GM19035 (cell line): Measurements from ENCODE around the gene FNDC3B.

Source experiments
- ATAC-seq: cut with Tn5 transposase; IDR thresholded peaks from one replicate; pipeline ENCODE4 v1.9.1; 2021; ENCODE audit not compliant: unreplicated experiment

Gene FNDC3B

DNA sequence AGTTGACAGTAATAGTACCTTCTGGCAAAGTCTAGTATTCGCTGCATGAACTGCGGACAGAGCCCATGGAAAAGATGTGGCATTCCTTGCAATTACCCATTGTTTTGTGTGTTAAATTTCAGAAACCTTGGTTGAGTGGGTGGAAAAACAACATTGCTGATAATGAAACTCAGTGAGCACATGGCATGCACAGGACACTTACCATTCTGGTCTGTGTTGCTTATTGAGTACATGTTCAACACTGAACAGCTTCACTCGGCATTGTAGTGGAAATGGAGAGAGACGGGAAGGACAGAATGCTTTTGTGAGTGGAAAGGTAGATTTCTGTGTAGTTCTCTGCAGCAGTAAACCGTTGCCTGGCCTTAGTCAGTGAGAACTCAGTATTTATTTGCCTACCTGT, 165.3 kb downstream of the FNDC3B start:
- no peak for ATAC-seq

DNA sequence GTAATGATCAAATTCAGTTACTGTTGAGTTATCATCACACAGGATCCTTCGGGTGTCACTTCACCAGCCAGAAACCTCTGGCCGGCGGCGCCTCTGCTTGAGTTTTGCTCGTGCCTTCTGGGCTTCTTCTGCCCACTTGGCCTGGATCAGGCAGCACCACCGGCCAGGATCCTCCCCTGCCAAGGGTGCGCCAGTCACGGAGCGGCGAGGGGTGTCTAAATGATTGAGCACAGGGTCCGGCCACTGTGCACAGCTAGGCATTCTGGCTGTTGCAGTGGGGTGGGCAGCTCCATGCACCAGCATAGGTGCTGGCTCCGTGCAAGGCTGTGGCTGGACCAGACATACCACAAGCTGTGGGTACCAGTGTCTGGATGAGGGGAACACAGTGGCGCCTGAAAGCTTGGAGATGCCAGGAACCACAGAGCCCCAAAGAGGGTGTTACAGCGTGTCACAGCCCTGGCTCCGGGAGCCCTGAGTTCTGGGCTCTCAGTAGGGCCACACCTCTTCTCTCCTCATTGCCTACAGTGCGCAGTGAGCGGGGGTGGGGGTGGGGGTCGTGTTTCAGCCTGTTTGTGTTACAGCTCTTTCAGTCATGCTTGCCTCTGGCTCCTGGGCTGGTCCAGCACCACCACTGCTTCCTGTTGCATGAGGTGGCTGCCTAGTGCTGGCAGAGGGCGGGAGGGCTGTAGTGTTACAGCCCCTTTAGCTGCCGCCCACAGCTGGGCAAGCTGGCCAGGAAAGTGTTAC, 169.4 kb downstream of the FNDC3B start:
- ATAC-seq, result no peak

DNA sequence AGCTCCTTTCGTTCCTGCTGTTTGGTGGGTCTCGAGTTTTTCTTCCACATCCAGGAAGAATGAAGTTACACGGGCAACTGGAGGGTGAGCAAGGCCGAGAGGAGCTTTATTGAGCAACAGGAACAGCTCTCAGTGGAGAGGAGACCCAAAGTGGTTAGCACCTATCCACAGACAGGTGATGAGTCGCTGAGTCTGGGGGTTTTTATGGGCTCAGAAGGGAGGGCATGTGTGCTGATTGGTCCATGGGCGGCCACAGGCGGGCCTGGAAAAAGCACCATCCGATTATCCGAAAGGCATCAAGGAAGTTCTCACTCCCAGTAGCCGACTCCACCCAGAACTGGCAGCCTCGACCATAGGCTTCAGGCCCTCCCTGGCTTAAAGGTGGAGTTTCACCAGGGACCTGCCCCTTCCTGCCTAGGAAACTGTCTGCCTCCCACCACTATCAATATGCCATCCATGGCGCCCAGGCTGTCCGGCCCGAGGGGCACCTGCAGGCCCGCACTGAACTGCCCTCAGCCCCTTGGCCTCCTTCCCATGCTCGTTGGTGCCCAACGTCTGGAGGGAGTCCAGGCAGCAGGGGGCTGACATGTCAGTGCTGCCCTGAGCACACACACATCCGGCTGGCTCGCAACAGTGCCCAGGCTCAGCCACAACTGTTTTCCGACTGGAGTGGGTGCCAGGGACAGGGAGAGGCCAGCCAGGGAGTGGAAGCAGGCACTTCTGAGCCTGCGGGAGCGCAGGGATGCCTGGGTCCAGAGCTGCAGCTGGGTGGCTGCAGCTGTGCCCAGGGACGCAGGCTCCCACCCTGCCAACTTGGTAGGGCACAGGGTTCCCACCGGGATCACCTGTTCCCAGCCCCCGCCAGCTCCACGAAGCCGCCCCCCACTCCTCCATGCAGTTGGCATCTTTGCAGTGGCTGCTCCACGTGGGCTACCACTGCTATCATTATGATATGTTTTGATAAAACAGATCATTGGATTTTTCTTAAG, 170.2 kb downstream of the FNDC3B start:
- ATAC-seq, result no peak

DNA sequence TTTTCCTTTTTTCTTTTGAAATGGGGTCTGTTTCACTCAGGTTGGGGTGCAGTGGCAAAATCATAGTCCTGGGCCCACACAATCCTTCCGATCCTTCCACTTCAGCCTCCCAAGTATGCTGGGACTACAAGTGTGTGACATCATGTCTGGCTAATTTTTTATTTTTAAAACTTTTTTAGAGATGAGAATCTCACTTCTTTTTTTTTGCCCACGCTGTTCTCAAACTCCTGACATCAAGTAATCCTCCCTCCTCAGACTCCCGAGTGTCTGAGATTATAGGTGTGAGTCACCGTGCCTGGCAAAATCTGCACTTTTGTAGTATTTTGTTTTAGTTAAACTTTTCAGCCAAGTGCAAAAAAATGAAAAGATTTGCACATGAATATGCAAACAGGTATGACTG, 171.0 kb downstream of the FNDC3B start:
- no peak for ATAC-seq

DNA sequence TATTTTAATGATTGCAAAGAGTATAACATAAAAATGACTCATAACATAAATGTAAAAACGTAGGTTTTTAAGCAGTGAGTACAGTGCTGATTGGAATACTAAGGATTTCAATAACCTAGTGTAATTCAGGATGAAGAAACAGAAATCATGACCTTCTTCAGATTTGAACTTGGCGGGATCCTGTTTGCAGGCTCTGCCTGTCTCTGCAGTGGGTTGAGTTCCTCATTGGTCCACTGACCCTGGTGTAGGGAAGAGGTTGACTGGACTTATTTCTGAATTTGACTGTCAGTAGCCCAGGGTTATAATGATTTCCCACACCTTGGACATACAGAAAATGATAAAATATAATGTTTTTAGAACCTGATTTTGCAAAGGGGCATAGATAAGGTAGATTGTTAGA, 171.7 kb downstream of the FNDC3B start:
- ATAC-seq, result no peak

DNA sequence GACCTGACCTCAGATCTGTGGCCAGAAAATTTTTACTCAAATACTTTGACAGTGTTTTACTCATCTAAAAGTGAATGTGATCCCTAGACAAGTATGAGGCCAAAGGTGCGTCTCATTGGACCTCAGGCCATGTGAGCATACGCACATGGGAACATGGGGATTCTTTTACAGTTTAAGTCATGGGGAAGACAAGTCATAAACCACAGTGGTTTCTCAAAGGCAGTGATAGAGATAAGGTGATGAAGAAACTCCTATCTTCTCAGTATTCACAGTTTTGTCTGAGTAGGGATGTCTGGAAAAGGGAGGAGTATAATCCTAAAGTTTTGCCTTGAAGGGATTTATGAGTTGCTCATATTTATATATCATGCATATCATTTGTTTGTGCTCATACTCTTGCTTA, 173.8 kb downstream of the FNDC3B start:
- ATAC-seq, result peak; percentile 42

DNA sequence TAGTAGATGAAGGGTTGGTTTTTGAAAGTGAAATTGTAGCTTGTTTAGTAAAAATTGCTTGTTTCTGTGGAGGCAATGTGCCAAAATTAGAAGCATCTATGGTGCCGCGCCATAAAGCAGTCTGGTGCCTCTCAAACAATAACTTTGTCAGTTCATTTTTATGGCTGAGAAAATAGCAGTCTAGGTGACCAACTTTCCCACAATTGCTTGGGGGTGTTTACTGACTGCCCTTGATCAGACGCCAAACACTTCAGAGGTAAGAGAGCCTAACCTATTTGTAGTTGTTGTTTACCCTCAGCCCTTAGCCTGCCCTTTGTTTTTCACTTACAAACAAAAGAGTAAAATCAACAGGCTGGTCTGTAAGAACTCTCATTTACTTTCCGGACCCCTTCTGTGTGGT, 174.5 kb downstream of the FNDC3B start:
- ATAC-seq, result no peak

DNA sequence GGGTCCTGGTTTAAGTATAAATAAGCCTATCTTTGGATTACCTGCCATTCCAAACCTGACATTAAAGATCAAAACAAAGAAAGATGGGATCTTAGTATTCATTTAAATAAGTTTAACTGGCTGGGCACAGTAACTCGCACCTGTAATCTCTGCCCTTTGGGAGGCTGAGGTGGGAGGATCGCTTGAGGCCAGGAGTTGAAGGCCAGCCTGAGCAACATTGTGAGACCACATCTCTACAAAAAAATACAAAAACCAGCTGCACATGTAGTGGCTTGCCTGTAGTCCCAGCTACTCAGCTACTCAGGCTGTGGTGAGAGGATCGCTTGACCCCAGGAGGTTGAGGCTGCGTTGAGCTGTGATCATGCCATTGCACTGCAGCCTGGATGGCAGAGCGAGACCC, 176.9 kb downstream of the FNDC3B start:
- no peak for ATAC-seq

DNA sequence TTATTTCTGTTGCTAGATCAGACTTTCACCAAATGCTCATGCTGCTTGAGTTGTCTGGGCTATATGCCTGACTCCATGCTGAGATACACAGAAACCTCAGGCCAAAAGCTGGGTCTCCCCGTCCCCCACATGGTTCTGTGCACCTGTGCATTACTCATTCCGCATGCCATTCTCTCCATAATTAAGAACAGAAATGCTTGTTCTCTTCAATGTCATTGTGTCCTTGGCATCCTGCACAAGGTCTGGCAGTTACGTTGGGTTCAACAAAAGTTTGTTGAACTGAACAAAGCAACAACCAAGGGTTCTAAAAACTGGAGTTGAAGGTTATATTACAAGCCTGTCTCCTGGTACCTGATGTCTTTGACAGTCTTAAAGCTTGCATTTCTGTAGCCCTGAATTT, 177.5 kb downstream of the FNDC3B start:
- ATAC-seq, result no peak

DNA sequence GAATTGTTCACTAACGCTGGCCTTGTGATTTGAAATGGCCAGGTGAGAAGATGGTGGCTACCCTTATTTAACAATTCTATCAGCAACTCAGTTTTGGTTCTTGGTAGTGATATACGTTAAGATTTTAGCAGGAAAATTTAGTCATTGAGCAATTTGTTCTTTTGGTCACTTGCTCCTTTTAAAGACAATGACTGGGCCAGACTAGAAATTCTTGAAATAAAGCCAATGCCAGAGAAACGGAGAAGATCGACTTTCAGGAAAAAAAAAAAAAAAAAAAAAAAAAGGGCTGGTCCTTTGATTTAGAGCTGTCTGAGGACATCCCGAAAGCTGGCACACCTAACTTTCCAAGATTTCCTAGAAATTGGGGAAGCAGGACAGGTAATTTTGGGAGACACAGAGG, 178.5 kb downstream of the FNDC3B start:
- ATAC-seq, result no peak

DNA sequence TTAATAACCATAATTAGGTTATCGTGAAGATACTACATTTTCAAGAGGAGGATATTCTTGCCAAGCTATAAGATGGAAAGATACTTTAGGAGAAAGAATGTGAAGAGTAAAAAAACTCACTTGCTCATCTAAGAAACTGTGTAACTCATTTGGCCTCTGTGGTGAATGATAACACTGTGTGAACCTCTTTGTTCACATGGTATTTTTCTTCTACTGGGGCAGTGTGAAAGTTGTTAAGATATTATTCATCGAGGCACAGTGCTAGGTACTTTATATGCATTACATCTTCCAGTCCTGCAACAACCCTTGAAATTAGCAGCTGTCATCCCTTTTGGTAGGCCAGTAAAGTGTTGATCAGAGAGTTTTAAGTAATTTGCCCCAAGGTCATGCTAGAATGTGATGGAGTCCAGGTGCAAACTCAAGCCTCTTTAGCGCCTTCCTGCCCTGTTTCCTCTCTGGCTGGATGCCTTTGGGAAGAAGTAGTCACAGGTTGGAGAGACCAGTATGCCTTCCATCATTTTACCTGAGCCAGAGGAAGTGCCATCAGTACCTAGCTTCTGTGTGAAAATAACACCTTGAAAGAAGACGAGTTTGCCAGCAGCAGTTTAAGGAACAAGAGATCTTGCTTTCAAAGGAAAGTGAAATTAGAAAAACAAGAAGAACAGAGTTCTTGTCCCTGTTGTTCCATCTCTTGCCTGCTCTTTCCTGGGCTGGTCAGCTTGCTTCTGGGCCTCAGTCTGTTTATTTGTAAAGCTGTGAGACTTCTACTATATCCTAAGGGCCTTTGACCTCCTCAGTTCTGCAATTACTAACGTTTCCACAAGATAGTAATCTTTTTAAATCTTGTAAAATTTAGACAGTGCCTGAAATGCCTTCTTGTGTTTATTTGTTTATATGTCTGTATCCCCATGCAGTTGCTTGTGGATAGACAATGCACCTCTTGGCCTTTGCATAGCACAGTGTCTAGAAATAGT, 179.3 kb downstream of the FNDC3B start:
- ATAC-seq, result no peak

DNA sequence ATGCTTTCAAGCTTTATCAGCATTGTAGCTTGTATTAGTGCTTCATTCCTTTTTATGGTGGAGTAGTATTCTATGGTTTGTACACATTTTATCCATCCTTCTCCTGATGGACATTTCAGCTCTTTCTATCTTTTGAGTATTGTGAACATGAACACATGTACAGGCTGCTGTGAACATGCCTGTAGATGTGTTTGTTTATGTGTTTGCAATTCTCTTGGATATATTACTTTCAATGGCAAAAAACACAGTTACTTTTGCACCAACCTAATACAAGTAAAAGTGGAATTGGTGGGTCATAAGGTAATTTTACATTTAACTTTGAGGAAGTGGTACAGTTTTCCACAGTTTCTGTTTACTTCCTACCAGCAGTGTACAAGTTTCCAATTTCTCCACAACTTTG, 180.4 kb downstream of the FNDC3B start:
- no peak for ATAC-seq

DNA sequence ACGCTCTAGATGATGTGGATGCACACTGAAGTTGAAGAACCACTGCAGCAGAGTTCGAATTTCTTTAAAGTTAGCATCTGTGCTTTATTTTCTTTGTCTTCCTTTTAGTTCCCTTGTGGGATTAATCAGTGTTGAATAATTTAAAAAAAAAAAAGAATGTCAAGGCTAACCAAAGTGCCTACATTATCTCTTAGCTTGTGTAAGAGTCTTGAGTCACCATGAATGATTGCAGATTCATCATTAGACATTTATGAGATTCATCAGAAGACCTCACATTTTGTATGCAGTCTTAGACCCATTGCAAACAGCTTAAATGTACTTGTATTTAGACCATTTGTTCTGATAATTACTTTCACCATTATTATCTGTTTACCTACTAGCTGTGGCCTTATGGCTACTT, 182.2 kb downstream of the FNDC3B start:
- no peak for ATAC-seq

DNA sequence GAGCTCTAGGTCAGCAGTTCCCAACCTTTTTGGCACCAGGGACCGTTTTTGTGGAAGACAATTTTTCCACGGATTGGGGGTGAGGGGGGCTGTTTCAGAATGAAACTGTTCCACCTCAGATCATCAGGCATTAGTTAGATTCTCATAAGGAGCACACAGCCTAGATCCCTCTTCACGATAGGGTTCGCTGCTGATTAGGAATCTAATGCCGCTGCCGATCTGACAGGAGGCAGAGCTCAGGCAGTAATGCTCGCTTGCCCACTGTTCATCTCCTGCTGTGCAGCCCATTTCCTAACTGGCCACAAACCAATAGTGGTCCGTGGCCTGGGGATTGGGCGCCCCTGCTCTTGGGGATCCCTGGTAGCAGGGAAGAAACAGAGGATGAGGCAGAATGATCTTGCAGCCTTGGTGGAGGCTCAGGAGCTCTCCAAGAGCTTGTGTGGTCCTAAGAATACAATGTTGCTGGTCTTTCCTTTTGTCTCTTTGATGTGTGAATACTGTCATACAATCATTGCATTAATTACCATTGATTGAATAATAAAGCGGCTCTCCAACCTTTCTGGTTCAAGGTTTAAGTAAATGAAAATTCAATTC, 183.2 kb downstream of the FNDC3B start:
- no peak for ATAC-seq

DNA sequence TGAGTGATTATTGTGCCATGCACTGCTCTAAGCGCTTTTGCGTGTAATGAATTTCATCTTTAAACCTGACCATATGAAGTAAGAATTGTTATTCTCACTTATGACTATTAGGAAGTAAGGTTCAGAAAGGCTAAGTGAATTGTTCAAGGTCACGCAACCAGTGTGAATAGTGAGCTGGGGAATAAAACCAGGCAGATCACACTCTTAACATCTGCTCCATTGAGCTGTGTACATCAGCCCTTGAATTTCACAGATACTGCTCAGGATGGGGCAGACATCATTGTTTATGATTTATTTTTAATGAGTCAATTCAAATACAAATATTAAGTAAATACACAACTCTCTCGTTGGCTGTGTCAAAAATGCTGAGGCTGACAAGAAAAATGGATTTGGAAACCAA, 184.5 kb downstream of the FNDC3B start:
- ATAC-seq, result no peak

DNA sequence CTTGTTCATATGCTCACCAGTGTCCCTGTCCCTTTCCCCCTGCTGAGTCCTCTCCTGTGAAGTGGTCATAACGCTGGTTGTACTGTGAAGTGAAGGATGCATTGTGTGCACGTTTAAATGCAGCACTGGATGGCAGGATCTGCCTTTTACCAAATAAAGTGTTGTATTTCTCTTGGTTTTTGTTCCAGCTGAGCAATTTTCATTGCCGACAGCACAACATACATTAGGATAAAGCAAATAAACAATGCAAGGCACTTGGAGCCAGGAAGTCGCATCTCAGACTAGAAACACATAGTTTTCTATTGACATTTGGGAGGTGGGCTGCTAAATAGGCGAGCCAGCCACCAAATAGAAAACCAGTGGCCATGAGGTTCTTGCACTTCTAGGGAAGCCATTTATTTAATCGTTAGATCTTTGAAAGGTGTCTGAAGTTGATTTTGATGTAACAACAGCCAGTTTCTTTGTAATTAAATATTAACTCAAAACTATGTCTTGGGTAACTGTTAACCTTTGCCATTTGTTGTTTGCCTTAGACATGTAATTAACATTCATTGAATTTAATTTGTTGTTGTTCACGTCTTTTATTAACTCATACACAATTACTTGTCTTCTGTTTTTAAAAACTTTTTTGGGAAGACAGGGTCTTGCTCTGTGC, 185.3 kb downstream of the FNDC3B start:
- ATAC-seq, result no peak

DNA sequence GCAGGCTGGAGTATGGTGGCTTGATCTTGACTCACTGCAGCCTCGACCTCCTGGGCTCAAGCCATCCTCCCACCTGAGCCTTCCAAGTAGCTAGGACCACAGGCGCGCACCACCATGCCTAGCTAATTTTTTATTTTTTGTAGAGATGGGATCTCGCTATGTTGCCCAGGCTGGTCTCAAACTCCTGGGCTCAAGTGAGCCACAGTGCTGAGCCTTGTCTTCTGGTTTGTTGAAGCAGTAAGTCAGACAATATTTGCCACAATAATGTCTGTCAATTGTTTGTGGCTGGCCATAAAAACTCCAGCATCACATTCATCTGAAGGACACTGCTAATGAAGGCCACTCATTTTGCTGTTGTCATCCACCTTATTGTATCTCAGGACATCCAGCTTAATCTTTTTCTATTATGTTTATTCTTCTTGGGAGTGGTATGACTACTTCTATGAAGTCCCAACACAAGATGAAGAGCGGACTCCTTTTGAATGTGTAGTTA, 185.9 kb downstream of the FNDC3B start:
- no peak for ATAC-seq

DNA sequence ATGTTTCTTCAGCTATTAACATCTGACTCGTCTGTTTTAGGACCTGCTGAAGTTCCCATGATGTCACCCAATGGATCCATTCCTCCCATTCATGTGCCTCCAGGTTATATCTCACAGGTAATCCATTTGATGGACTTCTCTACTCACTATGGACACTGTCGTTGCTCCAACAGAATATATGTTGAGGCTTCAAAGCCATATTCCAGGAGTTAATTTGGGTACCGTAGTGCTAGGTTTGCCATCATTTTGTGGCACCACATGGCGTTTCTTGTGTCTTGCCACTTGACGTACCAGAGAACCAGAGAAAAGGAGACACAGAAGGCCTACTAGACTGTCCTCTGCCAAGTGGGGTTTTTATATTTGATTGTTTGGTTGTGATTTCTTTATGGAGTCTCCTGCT, 187.5 kb downstream of the FNDC3B start:
- ATAC-seq, result no peak

DNA sequence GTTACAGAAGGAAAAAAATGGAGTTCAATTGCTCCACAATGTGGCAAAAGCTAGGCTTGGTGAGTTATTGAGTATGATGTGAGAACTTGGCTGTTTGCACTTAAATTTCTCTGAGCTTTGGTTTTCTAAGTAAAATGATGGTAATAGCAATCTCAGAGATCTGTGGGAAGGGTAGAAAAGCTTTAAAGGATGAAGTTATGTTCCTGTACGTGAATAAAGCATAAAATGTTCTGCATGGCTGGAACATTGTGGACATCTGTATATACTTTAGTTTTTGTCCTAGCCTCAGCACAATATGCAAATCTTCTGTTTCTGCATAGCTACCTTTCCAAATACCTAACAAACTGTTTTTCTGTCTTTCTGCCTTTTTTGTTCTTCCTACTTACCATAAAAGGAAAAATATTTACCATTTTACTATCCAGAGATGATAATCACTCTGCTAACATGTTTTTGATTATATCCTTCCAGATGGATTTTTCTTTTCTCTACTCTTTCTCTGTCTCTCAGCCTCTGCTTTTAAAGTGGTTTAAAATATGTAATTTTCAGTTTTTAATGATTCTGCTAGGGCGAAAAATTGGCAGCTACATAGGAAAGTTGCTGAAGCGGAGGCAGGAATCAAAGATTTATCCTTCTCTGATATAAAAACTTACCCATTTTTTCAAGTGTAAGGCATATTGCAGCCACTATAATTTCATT, 188.1 kb downstream of the FNDC3B start:
- no peak for ATAC-seq
